WTC11 (cell line): ENCODE data around the gene TMEM253. TPM values are rescaled to one million over a fixed set of nuclear protein-coding genes. Genes with fewer than 3 reads are reported as not detected.

Experiments
- ATAC-seq: fragments of 200-7000 bp; cut with Tn5 transposase; 2 replicates; pipeline ENCODE4 v1.10.0; 2021; ENCODE audit warnings: mild to moderate bottlenecking, moderate library complexity
- CTCF ChIA-PET: fragments of 300-600 bp; sonication (Branson Sonifier 250); formaldehyde crosslinking; loops from one replicate; lab custom pipeline; 2021; ENCODE audit warnings: antibody characterized with exemption; lab: Charles Lee
- POLR2A ChIA-PET: fragments of 350-600 bp; sonication (Branson Sonifier 250); formaldehyde crosslinking; loops from one replicate; lab custom pipeline; 2021; ENCODE audit warnings: antibody characterized with exemption; lab: Charles Lee
- DNase-seq: peaks from one replicate; pipeline ENCODE4 v3.0.0; 2021; ENCODE audit warnings: low spot score
- H3K27ac Mint-ChIP-seq: 2 replicates; pipeline ENCODE4 v1.8.0; 2021; ENCODE audit warnings: mixed read lengths
- H3K27me3 Mint-ChIP-seq: 2 replicates; pipeline ENCODE4 v1.8.0; 2021; ENCODE audit warnings: low read depth, mild to moderate bottlenecking, moderate library complexity, mixed read lengths
- H3K36me3 Mint-ChIP-seq: 2 replicates; pipeline ENCODE4 v1.8.0; 2021; ENCODE audit warnings: mixed read lengths
- H3K4me1 Mint-ChIP-seq: 2 replicates; pipeline ENCODE4 v1.8.0; 2022; ENCODE audit warnings: mixed read lengths
- H3K4me3 Mint-ChIP-seq: 2 replicates; pipeline ENCODE4 v1.8.0; 2021; ENCODE audit warnings: mild to moderate bottlenecking, moderate library complexity, mixed read lengths
- H3K9me3 Mint-ChIP-seq: 2 replicates; pipeline ENCODE4 v1.8.0; 2021; ENCODE audit warnings: mixed read lengths
- ARID4B ChIP-seq: sonication (generic); formaldehyde crosslinking; IDR thresholded peaks from 2 replicates; pipeline ENCODE4 v1.8.0; 2023; ENCODE audit warnings: missing genetic modification reagents, mild to moderate bottlenecking, borderline replicate concordance
- CDX4 ChIP-seq: fragments of 250-450 bp; sonication (Bioruptor Pico); IDR thresholded peaks from 2 replicates; pipeline ENCODE4 v1.9.0; 2021; ENCODE audit warnings: moderate library complexity, mild to moderate bottlenecking, inconsistent platforms, borderline replicate concordance
- ERG ChIP-seq: fragments of 250-450 bp; sonication (Bioruptor Pico); IDR thresholded peaks from 2 replicates; pipeline ENCODE4 v1.8.0; 2021; ENCODE audit warnings: mild to moderate bottlenecking
- GTF2I ChIP-seq: fragments of 250-450 bp; sonication (Bioruptor Pico); conservative IDR thresholded peaks from 2 replicates; pipeline ENCODE4 v1.4.0; 2021; ENCODE audit warnings: mild to moderate bottlenecking
- IRF1 ChIP-seq: sonication (generic); formaldehyde crosslinking; IDR thresholded peaks from 2 replicates; pipeline ENCODE4 v1.8.0; 2023; ENCODE audit warnings: missing genetic modification reagents
- IRF2 ChIP-seq: sonication (generic); formaldehyde crosslinking; IDR thresholded peaks from 2 replicates; pipeline ENCODE4 v1.8.0; 2022; ENCODE audit warnings: low read depth, missing genetic modification reagents, borderline replicate concordance
- STAT6 ChIP-seq: sonication (generic); formaldehyde crosslinking; conservative IDR thresholded peaks from 2 replicates; pipeline ENCODE4 v1.8.1; 2023; ENCODE audit warnings: mild to moderate bottlenecking, low read depth, missing genetic modification reagents, moderate library complexity
- ZBTB21 ChIP-seq: sonication (generic); formaldehyde crosslinking; IDR thresholded peaks from 2 replicates; pipeline ENCODE4 v1.8.1; 2023; ENCODE audit warnings: mild to moderate bottlenecking, missing genetic modification reagents, borderline replicate concordance
- ZNF121 ChIP-seq: sonication (generic); formaldehyde crosslinking; IDR thresholded peaks from 2 replicates; pipeline ENCODE4 v1.8.0; 2023; ENCODE audit warnings: missing genetic modification reagents
- ZNF232 ChIP-seq: sonication (generic); formaldehyde crosslinking; IDR thresholded peaks from 2 replicates; pipeline ENCODE4 v1.8.0; 2022; ENCODE audit warnings: mild to moderate bottlenecking, missing genetic modification reagents
- ZNF396 ChIP-seq: fragments of 250-450 bp; sonication (Bioruptor Pico); IDR thresholded peaks from 2 replicates; pipeline ENCODE4 v1.8.0; 2021; ENCODE audit warnings: mild to moderate bottlenecking, moderate library complexity, borderline replicate concordance
- ZNF671 ChIP-seq: fragments of 250-450 bp; sonication (Bioruptor Pico); IDR thresholded peaks from 2 replicates; pipeline ENCODE4 v1.8.0; 2021; ENCODE audit warnings: mild to moderate bottlenecking
- ZSCAN18 ChIP-seq: fragments of 250-450 bp; sonication (Bioruptor Pico); IDR thresholded peaks from 2 replicates; pipeline ENCODE4 v2.1.2; 2022; ENCODE audit warnings: mild to moderate bottlenecking, moderate library complexity
- total RNA-seq: library from RNA; stranded (reverse); gene quantifications from 3 replicates; pipeline ENCODE4 v1.2.3, GENCODE V29; 2021
- TF ChIP-seq, protein P1 (sequence below): sonication (generic); formaldehyde crosslinking; IDR thresholded peaks from 2 replicates; pipeline ENCODE4 v1.8.1; 2022; ENCODE audit warnings: low read depth, missing genetic modification reagents, borderline replicate concordance
- TF ChIP-seq, protein P2 (sequence below): sonication (generic); formaldehyde crosslinking; IDR thresholded peaks from 2 replicates; pipeline ENCODE4 v1.8.0; 2022; ENCODE audit warnings: mild to moderate bottlenecking, missing genetic modification reagents

Gene TMEM253
- total RNA-seq, 1 experiment from 2014 or later = 1.7 TPM

DNA sequence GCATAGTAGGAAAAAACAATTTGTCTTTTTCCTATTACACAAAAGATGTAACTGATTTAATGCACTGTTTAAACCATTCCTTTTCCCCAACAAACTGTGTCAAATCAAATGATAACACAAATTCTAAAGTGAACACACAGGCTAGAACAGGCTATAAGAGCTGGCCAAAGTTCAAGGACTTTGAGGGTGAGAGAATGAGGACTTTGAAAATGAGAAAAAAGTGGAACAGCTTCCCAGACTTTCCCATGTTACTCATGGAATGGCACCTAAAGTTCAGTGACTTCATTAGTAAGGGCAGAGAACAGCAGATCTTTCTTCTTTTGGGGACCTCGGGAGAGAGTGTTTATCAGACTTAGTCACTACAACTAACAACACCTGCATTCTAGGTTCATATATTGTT, 22.6 kb downstream of the TMEM253 start:
- Mint-ChIP-seq H3K27me3 (peaks cover 5% of the 10 kb centered on the region; the same call in 1 of the 2 replicates), H3K4me3 (no peak overlapping the region), H3K9me3 (peaks cover 13% of the 10 kb centered on the region), H3K36me3 (no peaks in the 10 kb centered on the region), H3K4me1 (no peaks in the 10 kb centered on the region)
- POLR2A ChIA-PET = no interaction called here
- CTCF ChIA-PET = interaction anchor here (1.0 to 1.8 kb wide), 3 partner anchors 13 to 55 kb away, joined by 3 to 5 read pairs (median 5); no protein-coding TSS in a partner anchor
- no peak for DNase-seq
- TF ChIP-seq IRF2 (CRISPR knock-in tag) = no peak
- TF ChIP-seq, protein P1, sequence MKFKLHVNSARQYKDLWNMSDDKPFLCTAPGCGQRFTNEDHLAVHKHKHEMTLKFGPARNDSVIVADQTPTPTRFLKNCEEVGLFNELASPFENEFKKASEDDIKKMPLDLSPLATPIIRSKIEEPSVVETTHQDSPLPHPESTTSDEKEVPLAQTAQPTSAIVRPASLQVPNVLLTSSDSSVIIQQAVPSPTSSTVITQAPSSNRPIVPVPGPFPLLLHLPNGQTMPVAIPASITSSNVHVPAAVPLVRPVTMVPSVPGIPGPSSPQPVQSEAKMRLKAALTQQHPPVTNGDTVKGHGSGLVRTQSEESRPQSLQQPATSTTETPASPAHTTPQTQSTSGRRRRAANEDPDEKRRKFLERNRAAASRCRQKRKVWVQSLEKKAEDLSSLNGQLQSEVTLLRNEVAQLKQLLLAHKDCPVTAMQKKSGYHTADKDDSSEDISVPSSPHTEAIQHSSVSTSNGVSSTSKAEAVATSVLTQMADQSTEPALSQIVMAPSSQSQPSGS (CRISPR knock-in tag) = no peak
- TF ChIP-seq, all 79 proteins: peak for 0
- H3K27ac Mint-ChIP-seq = no peak overlapping the region
- ATAC-seq = no peak

GRCh38 chr14:21133901-21134300, 33.0 kb downstream of the TMEM253 start:
- Mint-ChIP-seq H3K36me3 (no peaks in the 10 kb centered on the region), H3K4me1 (peaks cover 24% of the 10 kb centered on the region), H3K9me3 (peaks cover 19% of the 10 kb centered on the region), H3K27ac (peak overlapping the region; percentile 10; the same call in 1 of the 2 replicates), H3K27me3 (no peaks in the 10 kb centered on the region), H3K4me3 (no peak overlapping the region)
- ATAC-seq = peak; percentile 62
- DNase-seq = no peak
- POLR2A ChIA-PET = no interaction called here
- CTCF ChIA-PET = no interaction called here
- TF ChIP-seq, protein P2, sequence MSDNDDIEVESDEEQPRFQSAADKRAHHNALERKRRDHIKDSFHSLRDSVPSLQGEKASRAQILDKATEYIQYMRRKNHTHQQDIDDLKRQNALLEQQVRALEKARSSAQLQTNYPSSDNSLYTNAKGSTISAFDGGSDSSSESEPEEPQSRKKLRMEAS (CRISPR knock-in tag) = no peak
- TF ChIP-seq GTF2I (CRISPR knock-in tag) (no peak), CDX4 (no peak), ZSCAN18 (CRISPR knock-in tag) (no peak), ARID4B (CRISPR knock-in tag) (no peak), ZNF121 (CRISPR knock-in tag) (no peak), ZBTB21 (CRISPR knock-in tag) (no peak), IRF1 (CRISPR knock-in tag) (no peak), ZNF232 (CRISPR knock-in tag) (no peak), STAT6 (no peak), ZNF396 (CRISPR knock-in tag) (no peak), ZNF671 (no peak), ERG (CRISPR knock-in tag) (no peak)
- TF ChIP-seq, all 79 proteins: peak for 0
